Measurements from ENCODE around the gene EGFR.

EGFR gene

GRCh38 chr7:55178292-55178862 lies 159.6 kb downstream of the EGFR start:
- DNase-seq: no peak

GRCh38 chr7:55178863-55179773 lies 160.3 kb downstream of the EGFR start:
- no peak for DNase-seq

- peak; percentile 88 for DNase-seq
Measured at GRCh38 chr7:55179931-55180682, 161.3 kb downstream of the EGFR start.

- peak; percentile 73 for DNase-seq
Measured at GRCh38 chr7:55180963-55181542, 162.2 kb downstream of the EGFR start.

GRCh38 chr7:55181762-55182161 lies 162.9 kb downstream of the EGFR start:
- no peak for DNase-seq

- DNase-seq: no peak
Measured at GRCh38 chr7:55183897-55184296, 165.1 kb downstream of the EGFR start.

GRCh38 chr7:55185321-55185802 lies 166.5 kb downstream of the EGFR start:
- no peak for DNase-seq

- DNase-seq: no peak
Measured at GRCh38 chr7:55185941-55186609, 167.3 kb downstream of the EGFR start.

- no peak for DNase-seq
Measured at GRCh38 chr7:55187701-55188491, 169.1 kb downstream of the EGFR start.

GRCh38 chr7:55188590-55189138 lies 169.8 kb downstream of the EGFR start:
- no peak for DNase-seq

GRCh38 chr7:55189146-55189766 lies 170.4 kb downstream of the EGFR start:
- no peak for DNase-seq

- DNase-seq: no peak
Measured at GRCh38 chr7:55189878-55190436, 171.1 kb downstream of the EGFR start.

- no peak for DNase-seq
Measured at GRCh38 chr7:55190511-55191160, 171.8 kb downstream of the EGFR start.

GRCh38 chr7:55191161-55191925 lies 172.5 kb downstream of the EGFR start:
- no peak for DNase-seq

- peak; percentile 17 for DNase-seq
Measured at GRCh38 chr7:55191926-55192692, 173.3 kb downstream of the EGFR start.

- DNase-seq: no peak
Measured at GRCh38 chr7:55192723-55193122, 173.9 kb downstream of the EGFR start.

- DNase-seq: no peak
Measured at GRCh38 chr7:55193245-55193644, 174.4 kb downstream of the EGFR start.

- DNase-seq: no peak
Measured at GRCh38 chr7:55194522-55194921, 175.7 kb downstream of the EGFR start.

Data from NCI-H1694 treated with DMSO at 0.1 percent for 48 hours (cell line).